Forelimb muscle (tissue), 1 donor: ENCODE measurements around the gene RFX3. TPM values are rescaled to one million over a fixed set of nuclear protein-coding genes. Genes with fewer than 3 reads are reported as not detected.
"Not testable (repeated sequence)": the region's sequence is repeated elsewhere in the genome, so short reads cannot be mapped to it uniquely, and the experiment has no call there.

Source experiments
- DNase-seq: peaks from one replicate; pipeline ENCODE4 v3.0.0-alpha.2; 2013; ENCODE audit warnings: low read depth
- polyA plus RNA-seq: library from polyadenylated mRNA; unstranded; fragments of 120-200 nt; gene quantifications from one replicate; pipeline ENCODE4 v1.2.1, GENCODE V29; 2013; ENCODE audit not compliant: insufficient read length

The RFX3 gene
- polyA plus RNA-seq, 1 donor, result 5.2 TPM

DNA sequence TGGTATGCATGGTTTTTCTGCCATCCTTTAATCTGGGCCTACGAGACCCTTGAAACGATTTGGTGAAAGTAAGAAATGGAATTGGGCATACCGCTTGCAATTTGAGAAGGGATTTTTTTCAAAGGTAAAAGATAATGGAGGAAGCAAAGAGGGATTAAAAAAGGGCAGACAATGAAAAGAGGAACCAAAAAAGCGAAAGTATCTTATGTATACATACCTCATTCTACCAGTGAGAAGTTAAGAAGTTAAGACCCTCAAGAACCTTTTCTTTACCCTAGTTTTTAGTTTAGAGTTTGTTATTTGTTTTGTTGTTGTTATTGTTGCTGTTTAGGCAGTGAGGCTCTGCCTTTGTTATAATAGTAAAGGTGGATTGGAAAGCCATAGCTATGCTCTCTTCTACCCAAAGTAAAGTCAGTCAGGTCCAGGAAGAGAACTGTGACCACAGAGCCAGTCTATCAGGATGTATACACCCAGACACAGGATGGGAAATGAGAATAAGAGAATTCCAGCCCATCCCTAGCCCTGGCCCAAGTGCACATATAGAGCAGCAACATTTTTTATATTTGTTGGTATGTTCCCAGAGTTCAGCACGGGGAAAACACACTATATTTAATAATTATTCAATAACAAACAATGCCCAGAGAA lies 166.6 kb downstream of the RFX3 start:
- DNase-seq, result no peak

DNA sequence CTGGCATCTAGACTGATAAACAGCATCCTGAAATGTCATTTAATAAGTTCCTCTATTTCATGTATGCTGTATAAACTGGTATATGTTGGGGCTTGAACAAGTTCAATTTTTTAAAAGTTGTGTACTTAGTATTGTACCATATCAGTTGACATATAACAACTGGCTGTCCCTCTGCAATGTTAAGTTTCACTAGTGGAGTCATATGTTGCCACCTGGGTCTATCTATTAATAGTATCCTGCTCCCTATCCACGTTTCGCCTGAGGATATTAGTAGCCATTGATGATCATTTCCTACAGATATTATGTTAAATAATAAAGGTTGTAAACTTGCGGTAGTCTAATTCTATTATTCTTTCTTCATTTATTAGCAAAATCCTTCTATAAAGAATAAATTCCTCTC lies 177.6 kb downstream of the RFX3 start:
- no peak for DNase-seq

DNA sequence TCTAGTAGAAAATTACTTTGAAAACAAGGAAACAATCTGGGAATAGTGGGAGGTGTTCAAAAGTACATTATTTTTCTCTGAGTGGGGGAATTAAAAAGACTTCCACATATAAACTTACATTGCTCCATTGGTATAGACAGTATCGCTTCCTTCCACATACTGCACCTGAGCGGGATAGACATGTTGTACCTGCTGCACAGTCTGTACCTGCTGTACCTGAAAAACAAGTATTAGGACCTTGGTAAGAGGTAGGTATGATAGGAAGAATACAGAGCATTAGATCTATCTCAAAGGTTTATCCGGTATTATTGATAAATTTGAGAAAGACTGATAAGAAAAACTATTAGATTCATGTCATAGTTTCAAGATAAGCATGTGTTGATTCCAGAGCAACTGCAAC lies 179.3 kb downstream of the RFX3 start:
- DNase-seq, result no peak

DNA sequence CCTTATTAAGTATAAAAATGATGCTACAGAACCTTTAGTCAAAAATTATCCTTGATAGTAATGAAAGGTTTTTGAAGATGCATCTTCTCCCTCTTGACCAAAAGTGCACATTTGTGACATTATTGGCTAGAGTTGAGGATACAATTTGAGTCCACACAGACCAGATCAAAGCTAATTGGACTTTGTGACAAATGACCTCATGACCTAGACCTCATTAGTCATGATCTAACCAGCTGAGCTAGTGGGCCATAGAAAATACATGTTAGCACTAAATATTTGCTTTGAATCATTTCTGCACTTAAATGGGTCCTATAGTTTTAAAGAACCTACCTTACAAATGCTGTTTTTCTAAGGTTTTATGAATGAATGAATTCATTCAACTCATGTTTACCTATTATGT lies 182.1 kb downstream of the RFX3 start:
- no peak for DNase-seq

- no peak for DNase-seq
Measured at GRCh38 chr9:3342159-3342777, 183.5 kb downstream of the RFX3 start.

DNA sequence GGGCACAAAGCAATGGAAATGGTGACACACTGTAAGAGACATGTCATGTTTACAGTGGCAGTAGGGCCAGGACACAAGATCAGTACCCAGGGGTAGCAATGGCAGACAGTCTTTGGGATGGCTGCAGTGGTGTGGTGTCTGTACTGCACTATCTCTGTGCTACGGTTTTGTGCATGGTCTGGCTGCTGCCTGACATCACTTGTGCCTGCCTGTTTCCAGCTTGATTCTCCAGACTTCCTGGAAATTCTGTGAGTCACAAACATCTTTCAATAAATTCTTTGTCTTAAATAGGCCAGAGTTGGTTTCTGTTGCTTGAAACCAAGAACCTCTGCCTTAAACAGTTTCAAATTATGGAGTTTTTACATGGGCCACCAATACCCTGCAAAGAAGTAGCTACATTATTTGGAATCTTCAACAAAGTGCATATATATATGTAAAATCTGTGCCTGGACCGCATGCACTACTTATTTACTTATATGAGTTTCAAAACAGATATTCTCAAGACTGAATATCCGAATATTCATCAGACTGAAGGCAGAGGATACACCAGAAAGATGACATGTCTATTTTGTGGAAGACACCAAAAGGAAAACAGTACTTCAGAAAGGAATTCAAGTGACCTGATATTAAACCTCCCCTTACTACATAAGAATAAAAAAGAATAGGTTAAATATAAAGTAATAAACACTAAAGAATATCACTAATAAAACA lies 188.1 kb downstream of the RFX3 start:
- DNase-seq, result no peak

DNA sequence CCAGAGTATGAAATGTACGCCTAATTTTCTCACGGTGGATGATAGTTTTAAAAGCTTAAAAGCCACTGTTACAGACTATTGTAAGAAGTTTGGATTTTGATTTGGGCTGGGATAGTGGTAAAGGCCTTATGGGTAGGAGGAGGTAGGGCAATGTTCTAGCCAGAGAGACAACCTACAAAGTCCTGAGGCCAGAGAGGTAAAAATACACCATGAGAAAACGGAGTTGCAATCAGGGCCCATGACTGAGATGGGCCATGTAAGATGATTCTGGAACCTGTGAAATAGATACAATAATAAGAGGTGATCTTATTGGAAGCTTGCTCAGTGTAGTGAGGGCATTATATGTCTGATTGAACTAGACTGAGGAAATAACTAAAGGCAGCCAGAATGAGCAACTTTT lies 188.8 kb downstream of the RFX3 start:
- no peak for DNase-seq

- no peak for DNase-seq
Measured at GRCh38 chr9:3332802-3333201, 193.0 kb downstream of the RFX3 start.

- no peak for DNase-seq
Measured at GRCh38 chr9:3331801-3332200, 194.0 kb downstream of the RFX3 start.

DNA sequence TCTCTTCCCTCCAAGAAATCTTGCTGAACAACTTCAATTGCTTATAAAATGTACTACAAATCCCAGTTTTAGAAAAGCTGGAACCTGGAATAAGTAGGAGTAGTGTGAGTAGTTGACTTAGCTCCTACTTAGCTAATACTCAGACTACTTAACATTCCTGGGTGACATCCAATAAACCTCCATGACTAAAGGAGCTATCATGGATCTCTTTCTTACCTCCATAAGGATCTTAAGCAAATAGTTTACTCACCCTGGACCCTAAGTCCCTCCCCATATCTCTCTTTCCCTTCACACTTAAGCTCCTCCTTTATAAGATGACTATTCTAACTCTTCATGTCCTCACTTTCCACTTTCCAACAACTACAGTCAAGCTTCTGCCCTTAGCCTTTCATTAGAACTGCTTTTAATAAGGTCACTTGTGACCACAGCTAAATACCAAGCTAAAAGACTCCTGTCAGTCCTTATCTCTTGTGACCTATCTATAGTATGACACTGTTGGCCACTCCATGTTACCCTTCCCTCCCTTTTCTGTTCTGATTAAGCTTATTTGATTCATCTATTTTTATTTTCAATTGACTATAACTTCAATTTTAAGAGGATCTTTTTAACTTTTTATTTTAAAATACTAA lies 194.9 kb downstream of the RFX3 start:
- DNase-seq, result no peak

- DNase-seq, result no peak
Measured at GRCh38 chr9:3329361-3329760, 196.4 kb downstream of the RFX3 start.

GRCh38 chr9:3323714-3324113 lies 202.1 kb downstream of the RFX3 start:
- no peak for DNase-seq

DNA sequence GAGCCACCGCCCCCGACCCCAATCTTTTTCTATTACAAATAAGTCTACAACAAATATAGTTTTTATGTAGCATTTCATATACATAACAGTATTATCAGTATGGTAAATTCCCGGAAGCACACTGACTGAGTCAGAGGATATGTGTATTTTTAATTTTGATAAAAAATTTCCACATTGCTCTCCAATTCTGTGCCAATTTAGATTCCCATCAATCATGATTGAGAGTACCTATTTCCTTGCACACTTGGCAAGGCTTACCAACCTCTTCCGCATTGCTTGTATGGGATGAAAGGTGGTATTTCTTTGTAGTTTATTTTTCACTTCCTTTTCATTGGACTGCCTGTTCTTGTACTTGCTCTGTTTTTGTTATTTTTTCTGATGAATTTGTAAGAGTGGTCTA lies 204.6 kb downstream of the RFX3 start:
- DNase-seq, result no peak

DNA sequence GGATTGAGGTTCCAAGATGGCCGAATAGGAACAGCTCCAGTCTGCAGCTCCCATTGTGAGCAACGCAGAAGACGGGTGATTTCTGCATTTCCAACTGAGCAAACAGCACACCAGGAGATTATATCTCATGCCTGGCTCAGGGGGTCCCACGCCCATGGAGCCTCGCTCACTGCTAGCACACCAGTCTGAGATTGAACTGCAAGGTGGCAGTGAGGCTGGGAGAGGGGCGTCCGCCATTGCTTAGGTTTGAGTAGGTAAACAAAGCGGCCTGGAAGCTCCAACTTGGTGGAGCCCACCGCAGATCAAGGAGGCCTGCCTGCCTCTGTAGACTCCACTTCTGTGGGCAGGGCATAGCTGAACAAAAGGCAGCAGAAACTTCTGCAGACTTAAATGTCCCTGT lies 213.2 kb downstream of the RFX3 start:
- not testable (repeated sequence) for DNase-seq

- no peak for DNase-seq
Measured at GRCh38 chr9:3308609-3309008, 217.2 kb downstream of the RFX3 start.

GRCh38 chr9:3304388-3304787 lies 221.4 kb downstream of the RFX3 start:
- DNase-seq, result not testable (repeated sequence)

- no peak for DNase-seq
Measured at GRCh38 chr9:3299872-3300271, 225.9 kb downstream of the RFX3 start.

GRCh38 chr9:3296536-3296935 lies 229.3 kb downstream of the RFX3 start:
- no peak for DNase-seq

DNA sequence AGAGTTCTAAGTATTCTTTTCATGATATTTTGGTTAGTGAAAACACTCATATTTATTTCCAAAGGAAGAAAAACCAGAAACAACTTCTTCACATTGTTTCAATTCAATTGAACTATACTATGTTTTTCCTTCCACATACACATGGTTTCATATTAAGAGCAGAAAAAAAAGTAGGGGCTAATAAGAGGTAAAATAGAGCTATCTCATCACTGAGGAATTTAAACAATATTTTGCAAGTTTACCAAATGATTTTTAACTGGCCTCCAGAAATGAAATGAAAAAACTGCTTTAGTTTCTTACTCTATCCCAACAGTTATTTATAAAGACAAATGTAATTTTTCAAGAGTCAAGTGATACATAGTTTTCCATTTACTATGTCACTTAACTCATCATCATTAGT lies 233.5 kb downstream of the RFX3 start:
- no peak for DNase-seq

- no peak for DNase-seq
Measured at GRCh38 chr9:3290231-3290840, 235.5 kb downstream of the RFX3 start.

DNA sequence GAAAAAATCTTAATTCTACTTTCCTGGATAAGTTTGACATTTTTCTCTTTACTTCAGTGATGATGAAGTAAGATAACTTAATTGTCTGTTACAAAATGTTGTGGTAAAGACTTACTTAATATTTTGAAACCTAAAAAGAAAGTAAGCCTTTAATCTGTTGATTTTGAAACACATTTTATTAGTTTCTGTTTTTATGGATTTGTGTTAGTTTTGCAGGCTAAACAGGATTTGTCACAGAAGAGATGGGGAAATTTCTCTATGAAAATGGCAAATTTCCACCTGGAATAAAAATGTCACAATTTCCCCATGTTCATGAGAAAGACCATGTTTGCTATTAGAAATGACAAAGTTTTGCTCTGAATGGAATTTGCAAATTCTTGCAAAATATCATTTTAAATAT lies 237.1 kb downstream of the RFX3 start:
- DNase-seq, result no peak
